ENCODE results near the gene GAL3ST3. TPM values are rescaled to one million over a fixed set of nuclear protein-coding genes. Genes with fewer than 3 reads are reported as not detected.

The GAL3ST3 gene
- total RNA-seq, 4 donors from 2014 or later = not detected

DNA sequence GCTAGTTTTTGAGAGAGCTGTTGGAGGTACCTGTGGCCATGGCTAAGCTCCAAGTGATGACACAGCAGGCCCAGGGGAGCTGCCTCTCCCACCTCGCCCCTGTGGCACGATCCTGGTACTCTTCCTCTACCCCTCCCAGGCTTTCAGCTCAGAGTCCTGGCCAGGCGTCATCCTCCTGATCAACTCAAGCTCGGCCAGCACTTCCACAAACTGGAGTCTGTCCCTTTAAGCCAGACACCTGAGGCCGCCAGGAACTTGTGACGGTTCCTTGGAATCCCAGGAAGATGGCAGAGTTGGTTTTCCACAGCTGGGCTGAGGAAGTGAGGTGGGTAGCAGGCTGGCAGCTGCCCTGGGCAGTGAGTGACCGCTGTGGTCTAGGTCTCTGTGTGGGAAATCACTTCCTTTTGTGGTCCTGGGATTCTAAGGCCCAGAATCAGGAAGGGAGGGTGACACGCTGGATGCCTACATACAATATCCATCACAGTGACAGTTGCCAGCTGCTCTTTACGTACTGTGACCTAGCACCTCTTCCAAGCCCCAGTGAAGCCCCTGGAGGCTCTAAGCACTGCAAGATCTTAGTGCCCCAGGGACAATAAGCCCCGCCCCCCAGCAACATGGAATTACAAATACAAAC, 40.4 kb downstream of the GAL3ST3 start:
- DNase-seq = no peak
- no peaks in the 10 kb centered on the region for H3K9me3 ChIP-seq
- in situ Hi-C loops (cut with MboI; ENCODE audit: low pct_ligation_motif_present in 1 of 4, low pct_unique_long_range_greater_than_20kb in 1 of 4, low sequenced_read_pairs in 3 of 4) = no loop called here
- intact Hi-C loops (cut with DNase I; ENCODE audit: low total_unique reads) = no loop called here
- 61% methylated on average over 10 of the region's 10 CpGs; no CpG with 5 or more reads in 1 of the 2 donors for WGBS, 2 donors (ENCODE audit: low coverage in 1 of 2)
- TF ChIP-seq EP300 (IDR thresholded peaks at IDR 0.05; ENCODE audit: low read depth) (no peak), POLR2A (IDR thresholded peaks at IDR 0.05) (no peak), POLR2AphosphoS5 (IDR thresholded peaks at IDR 0.05) (no peak)
- TF ChIP-seq, protein P1, sequence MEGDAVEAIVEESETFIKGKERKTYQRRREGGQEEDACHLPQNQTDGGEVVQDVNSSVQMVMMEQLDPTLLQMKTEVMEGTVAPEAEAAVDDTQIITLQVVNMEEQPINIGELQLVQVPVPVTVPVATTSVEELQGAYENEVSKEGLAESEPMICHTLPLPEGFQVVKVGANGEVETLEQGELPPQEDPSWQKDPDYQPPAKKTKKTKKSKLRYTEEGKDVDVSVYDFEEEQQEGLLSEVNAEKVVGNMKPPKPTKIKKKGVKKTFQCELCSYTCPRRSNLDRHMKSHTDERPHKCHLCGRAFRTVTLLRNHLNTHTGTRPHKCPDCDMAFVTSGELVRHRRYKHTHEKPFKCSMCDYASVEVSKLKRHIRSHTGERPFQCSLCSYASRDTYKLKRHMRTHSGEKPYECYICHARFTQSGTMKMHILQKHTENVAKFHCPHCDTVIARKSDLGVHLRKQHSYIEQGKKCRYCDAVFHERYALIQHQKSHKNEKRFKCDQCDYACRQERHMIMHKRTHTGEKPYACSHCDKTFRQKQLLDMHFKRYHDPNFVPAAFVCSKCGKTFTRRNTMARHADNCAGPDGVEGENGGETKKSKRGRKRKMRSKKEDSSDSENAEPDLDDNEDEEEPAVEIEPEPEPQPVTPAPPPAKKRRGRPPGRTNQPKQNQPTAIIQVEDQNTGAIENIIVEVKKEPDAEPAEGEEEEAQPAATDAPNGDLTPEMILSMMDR (IDR thresholded peaks at IDR 0.05) = no peak
- H3K27ac ChIP-seq = no peak overlapping the region
- peaks cover 34% of the 10 kb centered on the region for H3K27me3 ChIP-seq
- H3K36me3 ChIP-seq = no peaks in the 10 kb centered on the region
- H3K4me1 ChIP-seq = peaks cover under 1 to 8% (median 6%) of the 10 kb centered on the region in 4 donors
- H3K4me3 ChIP-seq = no peak overlapping the region

DNA sequence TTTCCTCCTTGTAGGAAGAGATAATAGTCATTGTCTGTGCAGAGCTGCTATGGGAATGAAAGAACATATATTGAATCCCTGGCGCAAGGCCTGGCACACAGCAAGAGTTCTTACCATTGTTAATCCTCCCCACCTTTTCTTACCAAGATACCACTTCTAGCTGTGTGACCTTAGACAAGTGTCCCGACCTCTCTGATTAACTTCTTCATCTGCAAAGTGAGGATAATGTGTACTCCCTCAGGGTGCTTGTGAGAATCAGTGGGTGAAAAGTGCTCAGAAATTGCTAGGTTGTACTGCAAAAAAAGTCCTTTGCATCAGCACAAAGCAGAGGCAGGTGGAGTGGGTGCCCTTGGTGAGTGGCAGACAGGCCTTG, 40.9 kb downstream of the GAL3ST3 start:
- in situ Hi-C loops (cut with MboI; ENCODE audit: low pct_ligation_motif_present in 1 of 4, low pct_unique_long_range_greater_than_20kb in 1 of 4, low sequenced_read_pairs in 3 of 4) (no loop called here), intact Hi-C loops (cut with DNase I; ENCODE audit: low total_unique reads) (no loop called here)
- H3K4me1 ChIP-seq = peaks cover 6 to 13% (median 11%) of the 10 kb centered on the region in 4 donors
- TF ChIP-seq POLR2AphosphoS5 (IDR thresholded peaks at IDR 0.05) (no peak), POLR2A (IDR thresholded peaks at IDR 0.05) (no peak), EP300 (IDR thresholded peaks at IDR 0.05; ENCODE audit: low read depth) (no peak)
- TF ChIP-seq, protein P1 (IDR thresholded peaks at IDR 0.05) = no peak
- no peak overlapping the region for H3K27ac ChIP-seq
- no peaks in the 10 kb centered on the region for H3K9me3 ChIP-seq
- H3K27me3 ChIP-seq = peaks cover 29% of the 10 kb centered on the region
- H3K4me3 ChIP-seq = no peak overlapping the region
- DNase-seq = no peak
- WGBS, 2 donors (ENCODE audit: low coverage in 1 of 2) = 80 to 95% methylated on average over 1 to 2 of the region's 2 CpGs
- no peaks in the 10 kb centered on the region for H3K36me3 ChIP-seq

DNA sequence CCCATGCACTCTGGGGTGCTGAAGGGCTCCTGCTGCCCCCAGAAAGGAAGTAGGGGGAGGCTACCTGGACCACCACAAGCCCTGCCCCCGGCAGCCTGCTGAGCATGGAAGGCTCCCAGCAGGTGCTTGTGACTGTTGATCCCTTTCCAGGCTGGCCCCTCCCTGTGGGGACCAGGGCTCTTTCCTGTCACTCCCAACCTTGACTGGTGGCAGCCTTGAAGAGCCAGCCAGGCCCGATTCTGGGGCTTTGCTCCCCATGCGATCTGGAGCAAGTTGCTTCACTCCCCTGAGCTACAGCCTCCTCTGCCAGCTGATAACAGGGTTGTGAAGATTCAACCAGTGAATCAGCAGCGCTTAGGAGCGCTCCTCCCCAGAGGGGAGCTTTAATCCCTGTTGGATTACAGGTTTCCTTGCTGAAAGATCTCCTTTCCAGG, 41.7 kb downstream of the GAL3ST3 start:
- no peak overlapping the region for H3K4me3 ChIP-seq
- H3K36me3 ChIP-seq = no peaks in the 10 kb centered on the region
- in situ Hi-C loops (cut with MboI; ENCODE audit: low pct_ligation_motif_present in 1 of 4, low pct_unique_long_range_greater_than_20kb in 1 of 4, low sequenced_read_pairs in 3 of 4) = no loop called here
- DNase-seq = no peak
- H3K27ac ChIP-seq = no peak overlapping the region
- H3K27me3 ChIP-seq = peaks cover 20% of the 10 kb centered on the region
- WGBS, 2 donors (ENCODE audit: low coverage in 1 of 2) = 79% methylated on average over 5 of the region's 5 CpGs; no CpG with 5 or more reads in 1 of the 2 donors
- TF ChIP-seq, protein P1 (IDR thresholded peaks at IDR 0.05) = no peak
- TF ChIP-seq EP300 (IDR thresholded peaks at IDR 0.05; ENCODE audit: low read depth) (no peak), POLR2AphosphoS5 (IDR thresholded peaks at IDR 0.05) (no peak), POLR2A (IDR thresholded peaks at IDR 0.05) (no peak)
- H3K9me3 ChIP-seq = no peaks in the 10 kb centered on the region
- intact Hi-C loops (cut with DNase I; ENCODE audit: low total_unique reads) = no loop called here
- peaks cover 8 to 16% (median 13%) of the 10 kb centered on the region in 4 donors for H3K4me1 ChIP-seq

DNA sequence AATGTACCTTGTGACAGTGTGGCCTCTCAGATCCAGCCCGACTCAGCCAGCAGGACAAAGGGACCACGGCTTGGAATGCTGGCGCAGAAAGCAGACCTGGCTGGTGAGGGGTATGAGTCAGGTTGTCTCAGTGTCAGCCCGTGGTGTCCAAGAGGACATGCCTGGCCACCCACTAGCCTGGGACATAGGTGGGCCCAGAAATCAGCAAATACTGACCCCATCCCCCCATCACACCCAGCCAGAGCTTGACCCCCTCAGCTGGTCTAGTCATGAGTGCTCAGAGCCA, 42.1 kb downstream of the GAL3ST3 start:
- no peaks in the 10 kb centered on the region for H3K9me3 ChIP-seq
- no peak for DNase-seq
- in situ Hi-C loops (cut with MboI; ENCODE audit: low pct_ligation_motif_present in 1 of 4, low pct_unique_long_range_greater_than_20kb in 1 of 4, low sequenced_read_pairs in 3 of 4) (no loop called here), intact Hi-C loops (cut with DNase I; ENCODE audit: low total_unique reads) (no loop called here)
- WGBS, 2 donors (ENCODE audit: low coverage in 1 of 2) = 74% methylated on average over 4 of the region's 4 CpGs; no CpG with 5 or more reads in 1 of the 2 donors
- H3K4me3 ChIP-seq = no peak overlapping the region
- peaks cover 8 to 13% (median 10%) of the 10 kb centered on the region in 4 donors for H3K4me1 ChIP-seq
- H3K36me3 ChIP-seq = no peaks in the 10 kb centered on the region
- H3K27ac ChIP-seq = no peak overlapping the region
- TF ChIP-seq POLR2AphosphoS5 (IDR thresholded peaks at IDR 0.05) (no peak), POLR2A (IDR thresholded peaks at IDR 0.05) (no peak), EP300 (IDR thresholded peaks at IDR 0.05; ENCODE audit: low read depth) (no peak)
- TF ChIP-seq, protein P1 (IDR thresholded peaks at IDR 0.05) = no peak
- peaks cover 16% of the 10 kb centered on the region for H3K27me3 ChIP-seq
